SK-N-SH treated with all-trans-retinoic acid at 6 μM for 48 hours (cell line): Measurements from ENCODE around the gene TRAPPC6A.

Experiments
- ATAC-seq: fragments of 200-7000 bp; cut with Tn5 transposase; 3 replicates; pipeline ENCODE4 v1.9.1; 2020; ENCODE audit warnings: mild to moderate bottlenecking, moderate library complexity
- ARNTL ChIP-seq: fragments of 450-650 bp; formaldehyde crosslinking; IDR thresholded peaks from 2 replicates; pipeline ENCODE4 v1.5.0; 2020; ENCODE audit warnings: low read depth, mild to moderate bottlenecking, moderate library complexity, borderline replicate concordance
- BACH2 ChIP-seq: fragments of 250-450 bp; sonication (Bioruptor Pico); IDR thresholded peaks from 2 replicates; pipeline ENCODE4 v1.9.0; 2021; ENCODE audit warnings: mild to moderate bottlenecking, borderline replicate concordance
- CSDC2 ChIP-seq: fragments of 250-450 bp; sonication (Bioruptor Pico); IDR thresholded peaks from 2 replicates; pipeline ENCODE4 v1.5.0; 2020; ENCODE audit warnings: mild to moderate bottlenecking, moderate library complexity
- ESRRG ChIP-seq: fragments of 250-450 bp; sonication (Bioruptor Pico); IDR thresholded peaks from 2 replicates; pipeline ENCODE4 v1.6.1; 2021; ENCODE audit warnings: mild to moderate bottlenecking
- GLIS3 ChIP-seq: fragments of 250-450 bp; sonication (Bioruptor Pico); IDR thresholded peaks from 2 replicates; pipeline ENCODE4 v1.5.0; 2020; ENCODE audit warnings: mild to moderate bottlenecking, moderate library complexity
- ISL1 ChIP-seq: fragments of 250-450 bp; sonication (Bioruptor Pico); IDR thresholded peaks from 2 replicates; pipeline ENCODE4 v2.1.2; 2022; ENCODE audit warnings: mild to moderate bottlenecking, moderate library complexity
- OSR1 ChIP-seq: fragments of 250-450 bp; sonication (Bioruptor Pico); IDR thresholded peaks from 2 replicates; pipeline ENCODE4 v1.8.0; 2022; ENCODE audit warnings: moderate library complexity, mild to moderate bottlenecking, inconsistent platforms
- PPARA ChIP-seq: fragments of 250-450 bp; sonication (Bioruptor Pico); IDR thresholded peaks from 2 replicates; pipeline ENCODE4 v1.5.0; 2020; ENCODE audit warnings: mild to moderate bottlenecking, borderline replicate concordance
- RARB ChIP-seq: fragments of 250-450 bp; sonication (Bioruptor Pico); IDR thresholded peaks from 2 replicates; pipeline ENCODE4 v1.8.0; 2021; ENCODE audit warnings: mild to moderate bottlenecking, moderate library complexity
- SNAI2 ChIP-seq: fragments of 250-450 bp; sonication (Bioruptor Pico); IDR thresholded peaks from 2 replicates; pipeline ENCODE4 v1.5.0; 2020; ENCODE audit warnings: mild to moderate bottlenecking, moderate library complexity
- TCF4 ChIP-seq: fragments of 250-450 bp; sonication (Bioruptor Pico); IDR thresholded peaks from 2 replicates; pipeline ENCODE4 v1.8.0; 2021; ENCODE audit warnings: mild to moderate bottlenecking, moderate library complexity, borderline replicate concordance
- TOX ChIP-seq: fragments of 250-450 bp; sonication (Bioruptor Pico); IDR thresholded peaks from 2 replicates; pipeline ENCODE4 v1.8.0; 2021; ENCODE audit warnings: mild to moderate bottlenecking, moderate library complexity, borderline replicate concordance
- ZC3H10 ChIP-seq: fragments of 250-450 bp; sonication (Bioruptor Pico); IDR thresholded peaks from 2 replicates; pipeline ENCODE4 v1.5.1; 2021; ENCODE audit warnings: mild to moderate bottlenecking, moderate library complexity
- ZFP3 ChIP-seq: fragments of 250-450 bp; sonication (Bioruptor Pico); IDR thresholded peaks from 2 replicates; pipeline ENCODE4 v1.5.0; 2020; ENCODE audit warnings: mild to moderate bottlenecking, moderate library complexity
- ZFP30 ChIP-seq: fragments of 450-650 bp; formaldehyde crosslinking; IDR thresholded peaks from 2 replicates; pipeline ENCODE4 v1.5.0; 2022; ENCODE audit warnings: mild to moderate bottlenecking, moderate library complexity
- ZNF565 ChIP-seq: fragments of 450-650 bp; formaldehyde crosslinking; conservative IDR thresholded peaks from 2 replicates; pipeline ENCODE4 v1.5.0; 2020; ENCODE audit warnings: low read depth, mild to moderate bottlenecking, moderate library complexity
- ZNF70 ChIP-seq: fragments of 450-650 bp; formaldehyde crosslinking; IDR thresholded peaks from 2 replicates; pipeline ENCODE4 v1.5.0; 2020; ENCODE audit warnings: mild to moderate bottlenecking, moderate library complexity
- ZNF8 ChIP-seq: fragments of 450-650 bp; formaldehyde crosslinking; IDR thresholded peaks from 2 replicates; pipeline ENCODE4 v1.5.0; 2020; ENCODE audit warnings: mild to moderate bottlenecking, moderate library complexity
- TF ChIP-seq, protein P1 (sequence below): fragments of 250-450 bp; sonication (Bioruptor Pico); IDR thresholded peaks from 2 replicates; pipeline ENCODE4 v1.5.1; 2021; ENCODE audit warnings: mild to moderate bottlenecking, moderate library complexity
- TF ChIP-seq, protein P2 (sequence below): fragments of 250-450 bp; sonication (Bioruptor Pico); IDR thresholded peaks from 2 replicates; pipeline ENCODE4 v1.5.1; 2020; ENCODE audit warnings: low read depth, mild to moderate bottlenecking, moderate library complexity
- TF ChIP-seq, protein P3 (sequence below): fragments of 250-450 bp; sonication (Bioruptor Pico); IDR thresholded peaks from 2 replicates; pipeline ENCODE4 v1.8.0; 2021; ENCODE audit warnings: low read depth, mild to moderate bottlenecking, moderate library complexity, borderline replicate concordance
- TF ChIP-seq, protein P4 (sequence below): fragments of 250-450 bp; sonication (Bioruptor Pico); IDR thresholded peaks from 2 replicates; pipeline ENCODE4 v1.8.0; 2020; ENCODE audit warnings: mild to moderate bottlenecking, moderate library complexity, borderline replicate concordance
- TF ChIP-seq, protein P5 (sequence below): fragments of 250-450 bp; sonication (Bioruptor Pico); IDR thresholded peaks from 2 replicates; pipeline ENCODE4 v1.5.0; 2020; ENCODE audit warnings: mild to moderate bottlenecking, moderate library complexity

Gene TRAPPC6A

DNA sequence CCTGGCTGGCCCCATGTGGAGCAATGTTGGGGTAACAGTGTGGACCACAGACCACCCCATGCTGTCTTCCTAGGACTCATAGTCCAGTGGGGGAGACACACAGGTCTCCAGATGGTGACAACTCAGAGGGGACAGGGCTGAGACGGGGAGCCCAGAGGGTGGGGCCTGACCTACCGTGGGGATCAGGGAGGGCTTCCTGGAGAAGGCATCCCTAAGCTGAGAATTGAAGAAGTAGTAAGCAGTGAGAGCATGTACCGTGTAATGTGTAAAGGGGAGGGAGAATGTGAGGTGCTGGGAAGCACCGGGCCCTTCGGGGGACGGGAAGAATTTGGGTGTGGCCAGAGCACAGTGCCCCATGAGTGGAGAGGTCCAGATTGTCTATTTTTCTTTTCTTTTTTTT, 54.0 kb downstream of the TRAPPC6A start:
- no peak for ATAC-seq
- no peak for TF ChIP-seq ISL1 (CRISPR knock-in tag)
- no peak for TF ChIP-seq PPARA (CRISPR knock-in tag)
- TF ChIP-seq BACH2 (CRISPR knock-in tag): no peak
- TF ChIP-seq ZNF70 (CRISPR knock-in tag): no peak
- TF ChIP-seq GLIS3 (CRISPR knock-in tag): no peak
- no peak for TF ChIP-seq RARB (CRISPR knock-in tag)

DNA sequence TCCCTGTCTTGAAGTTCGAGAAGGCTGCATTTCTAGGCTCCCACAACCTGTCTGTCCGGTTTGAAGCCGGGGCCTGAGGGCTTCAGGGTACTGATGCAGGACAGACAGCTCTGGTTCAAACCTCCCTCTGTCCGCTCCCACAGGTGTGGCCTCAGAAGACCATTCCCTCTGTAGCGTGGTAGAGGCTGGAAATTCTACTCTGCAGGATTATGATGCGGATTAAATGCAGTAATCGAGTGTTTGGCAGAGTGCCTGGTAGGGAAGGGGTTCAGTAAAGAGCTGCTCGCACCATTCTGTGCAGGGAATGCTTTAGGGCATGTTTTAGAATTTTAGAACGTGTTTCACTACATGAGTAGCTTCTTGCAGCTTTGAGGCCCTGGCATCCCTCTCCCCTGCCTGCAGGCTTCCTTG, 54.6 kb downstream of the TRAPPC6A start:
- no peak for ATAC-seq
- TF ChIP-seq TOX (no peak), ZNF8 (CRISPR knock-in tag) (no peak), ZFP30 (CRISPR knock-in tag) (no peak), ZNF565 (no peak), ZFP3 (CRISPR knock-in tag) (no peak), ESRRG (CRISPR knock-in tag) (no peak), CSDC2 (CRISPR knock-in tag) (no peak), ARNTL (CRISPR knock-in tag) (no peak)
- TF ChIP-seq, protein P1, sequence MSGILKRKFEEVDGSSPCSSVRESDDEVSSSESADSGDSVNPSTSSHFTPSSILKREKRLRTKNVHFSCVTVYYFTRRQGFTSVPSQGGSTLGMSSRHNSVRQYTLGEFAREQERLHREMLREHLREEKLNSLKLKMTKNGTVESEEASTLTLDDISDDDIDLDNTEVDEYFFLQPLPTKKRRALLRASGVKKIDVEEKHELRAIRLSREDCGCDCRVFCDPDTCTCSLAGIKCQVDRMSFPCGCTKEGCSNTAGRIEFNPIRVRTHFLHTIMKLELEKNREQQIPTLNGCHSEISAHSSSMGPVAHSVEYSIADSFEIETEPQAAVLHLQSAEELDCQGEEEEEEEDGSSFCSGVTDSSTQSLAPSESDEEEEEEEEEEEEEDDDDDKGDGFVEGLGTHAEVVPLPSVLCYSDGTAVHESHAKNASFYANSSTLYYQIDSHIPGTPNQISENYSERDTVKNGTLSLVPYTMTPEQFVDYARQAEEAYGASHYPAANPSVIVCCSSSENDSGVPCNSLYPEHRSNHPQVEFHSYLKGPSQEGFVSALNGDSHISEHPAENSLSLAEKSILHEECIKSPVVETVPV (CRISPR knock-in tag): no peak

DNA sequence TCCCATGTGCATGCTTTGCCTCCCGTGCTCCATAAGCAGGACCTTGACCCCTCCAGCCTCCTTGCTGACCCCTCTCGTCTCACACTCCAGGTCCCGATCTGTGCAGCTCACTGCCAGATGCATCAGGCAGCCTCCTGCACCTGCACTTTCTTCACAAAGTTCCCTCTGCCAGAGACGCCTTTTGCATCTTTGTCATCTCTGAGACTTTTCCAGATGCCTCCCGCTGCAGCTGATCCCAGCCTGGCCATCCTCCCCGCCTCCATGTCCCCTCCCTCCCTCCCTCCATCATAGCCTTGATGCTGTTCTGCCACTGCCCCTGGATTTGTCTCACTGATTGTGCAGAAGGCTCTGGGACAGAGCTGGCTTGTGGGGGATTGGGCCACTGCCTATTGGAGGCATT, 55.2 kb downstream of the TRAPPC6A start:
- TF ChIP-seq GLIS3 (CRISPR knock-in tag) (no peak), ESRRG (CRISPR knock-in tag) (no peak), ZC3H10 (CRISPR knock-in tag) (no peak), TCF4 (no peak), ZNF8 (CRISPR knock-in tag) (no peak), SNAI2 (no peak), ARNTL (CRISPR knock-in tag) (no peak), ZFP3 (CRISPR knock-in tag) (no peak), TOX (no peak), OSR1 (CRISPR knock-in tag) (no peak), ISL1 (CRISPR knock-in tag) (no peak), BACH2 (CRISPR knock-in tag) (no peak)
- TF ChIP-seq, protein P2, sequence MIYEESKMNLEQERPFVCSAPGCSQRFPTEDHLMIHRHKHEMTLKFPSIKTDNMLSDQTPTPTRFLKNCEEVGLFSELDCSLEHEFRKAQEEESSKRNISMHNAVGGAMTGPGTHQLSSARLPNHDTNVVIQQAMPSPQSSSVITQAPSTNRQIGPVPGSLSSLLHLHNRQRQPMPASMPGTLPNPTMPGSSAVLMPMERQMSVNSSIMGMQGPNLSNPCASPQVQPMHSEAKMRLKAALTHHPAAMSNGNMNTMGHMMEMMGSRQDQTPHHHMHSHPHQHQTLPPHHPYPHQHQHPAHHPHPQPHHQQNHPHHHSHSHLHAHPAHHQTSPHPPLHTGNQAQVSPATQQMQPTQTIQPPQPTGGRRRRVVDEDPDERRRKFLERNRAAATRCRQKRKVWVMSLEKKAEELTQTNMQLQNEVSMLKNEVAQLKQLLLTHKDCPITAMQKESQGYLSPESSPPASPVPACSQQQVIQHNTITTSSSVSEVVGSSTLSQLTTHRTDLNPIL (CRISPR knock-in tag): no peak
- TF ChIP-seq, protein P3, sequence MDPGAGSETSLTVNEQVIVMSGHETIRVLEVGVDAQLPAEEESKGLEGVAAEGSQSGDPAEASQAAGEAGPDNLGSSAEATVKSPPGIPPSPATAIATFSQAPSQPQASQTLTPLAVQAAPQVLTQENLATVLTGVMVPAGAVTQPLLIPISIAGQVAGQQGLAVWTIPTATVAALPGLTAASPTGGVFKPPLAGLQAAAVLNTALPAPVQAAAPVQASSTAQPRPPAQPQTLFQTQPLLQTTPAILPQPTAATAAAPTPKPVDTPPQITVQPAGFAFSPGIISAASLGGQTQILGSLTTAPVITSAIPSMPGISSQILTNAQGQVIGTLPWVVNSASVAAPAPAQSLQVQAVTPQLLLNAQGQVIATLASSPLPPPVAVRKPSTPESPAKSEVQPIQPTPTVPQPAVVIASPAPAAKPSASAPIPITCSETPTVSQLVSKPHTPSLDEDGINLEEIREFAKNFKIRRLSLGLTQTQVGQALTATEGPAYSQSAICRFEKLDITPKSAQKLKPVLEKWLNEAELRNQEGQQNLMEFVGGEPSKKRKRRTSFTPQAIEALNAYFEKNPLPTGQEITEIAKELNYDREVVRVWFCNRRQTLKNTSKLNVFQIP: no peak
- TF ChIP-seq, protein P4, sequence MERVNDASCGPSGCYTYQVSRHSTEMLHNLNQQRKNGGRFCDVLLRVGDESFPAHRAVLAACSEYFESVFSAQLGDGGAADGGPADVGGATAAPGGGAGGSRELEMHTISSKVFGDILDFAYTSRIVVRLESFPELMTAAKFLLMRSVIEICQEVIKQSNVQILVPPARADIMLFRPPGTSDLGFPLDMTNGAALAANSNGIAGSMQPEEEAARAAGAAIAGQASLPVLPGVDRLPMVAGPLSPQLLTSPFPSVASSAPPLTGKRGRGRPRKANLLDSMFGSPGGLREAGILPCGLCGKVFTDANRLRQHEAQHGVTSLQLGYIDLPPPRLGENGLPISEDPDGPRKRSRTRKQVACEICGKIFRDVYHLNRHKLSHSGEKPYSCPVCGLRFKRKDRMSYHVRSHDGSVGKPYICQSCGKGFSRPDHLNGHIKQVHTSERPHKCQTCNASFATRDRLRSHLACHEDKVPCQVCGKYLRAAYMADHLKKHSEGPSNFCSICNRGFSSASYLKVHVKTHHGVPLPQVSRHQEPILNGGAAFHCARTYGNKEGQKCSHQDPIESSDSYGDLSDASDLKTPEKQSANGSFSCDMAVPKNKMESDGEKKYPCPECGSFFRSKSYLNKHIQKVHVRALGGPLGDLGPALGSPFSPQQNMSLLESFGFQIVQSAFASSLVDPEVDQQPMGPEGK (CRISPR knock-in tag): no peak
- TF ChIP-seq, all 23 proteins: peak for 0
- ATAC-seq: no peak

DNA sequence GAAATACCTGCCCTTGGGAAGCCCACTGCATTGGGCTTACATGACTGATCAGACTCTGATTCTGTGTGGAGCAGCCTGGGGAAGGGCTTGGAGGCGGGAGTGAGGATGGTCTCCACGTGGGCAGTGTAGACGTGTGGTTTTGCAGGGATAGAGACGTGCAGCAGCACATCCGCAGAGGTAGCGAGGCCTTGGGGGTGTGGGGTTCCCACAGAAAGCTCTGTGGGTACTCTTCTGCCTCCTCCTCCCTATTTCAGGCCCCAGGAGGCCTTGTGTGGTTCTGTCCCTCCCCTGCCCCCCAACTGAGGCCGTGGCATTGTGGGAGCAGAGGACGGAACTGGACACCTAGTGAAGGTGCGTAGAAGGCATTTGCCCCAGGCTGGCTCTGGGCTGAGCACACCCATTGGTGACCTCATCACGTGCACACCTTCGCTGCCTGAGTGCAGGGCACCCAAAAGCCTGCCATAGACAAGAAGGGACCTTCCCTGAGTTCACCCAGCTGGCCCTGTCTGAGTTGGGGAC, 56.2 kb downstream of the TRAPPC6A start:
- TF ChIP-seq, protein P3: no peak
- no peak for TF ChIP-seq ZNF70 (CRISPR knock-in tag)
- no peak for TF ChIP-seq ESRRG (CRISPR knock-in tag)
- no peak for TF ChIP-seq SNAI2
- no peak for TF ChIP-seq ZNF8 (CRISPR knock-in tag)
- no peak for TF ChIP-seq GLIS3 (CRISPR knock-in tag)
- no peak for TF ChIP-seq ISL1 (CRISPR knock-in tag)
- TF ChIP-seq ZNF565: no peak
- TF ChIP-seq ARNTL (CRISPR knock-in tag): no peak
- TF ChIP-seq, protein P5, sequence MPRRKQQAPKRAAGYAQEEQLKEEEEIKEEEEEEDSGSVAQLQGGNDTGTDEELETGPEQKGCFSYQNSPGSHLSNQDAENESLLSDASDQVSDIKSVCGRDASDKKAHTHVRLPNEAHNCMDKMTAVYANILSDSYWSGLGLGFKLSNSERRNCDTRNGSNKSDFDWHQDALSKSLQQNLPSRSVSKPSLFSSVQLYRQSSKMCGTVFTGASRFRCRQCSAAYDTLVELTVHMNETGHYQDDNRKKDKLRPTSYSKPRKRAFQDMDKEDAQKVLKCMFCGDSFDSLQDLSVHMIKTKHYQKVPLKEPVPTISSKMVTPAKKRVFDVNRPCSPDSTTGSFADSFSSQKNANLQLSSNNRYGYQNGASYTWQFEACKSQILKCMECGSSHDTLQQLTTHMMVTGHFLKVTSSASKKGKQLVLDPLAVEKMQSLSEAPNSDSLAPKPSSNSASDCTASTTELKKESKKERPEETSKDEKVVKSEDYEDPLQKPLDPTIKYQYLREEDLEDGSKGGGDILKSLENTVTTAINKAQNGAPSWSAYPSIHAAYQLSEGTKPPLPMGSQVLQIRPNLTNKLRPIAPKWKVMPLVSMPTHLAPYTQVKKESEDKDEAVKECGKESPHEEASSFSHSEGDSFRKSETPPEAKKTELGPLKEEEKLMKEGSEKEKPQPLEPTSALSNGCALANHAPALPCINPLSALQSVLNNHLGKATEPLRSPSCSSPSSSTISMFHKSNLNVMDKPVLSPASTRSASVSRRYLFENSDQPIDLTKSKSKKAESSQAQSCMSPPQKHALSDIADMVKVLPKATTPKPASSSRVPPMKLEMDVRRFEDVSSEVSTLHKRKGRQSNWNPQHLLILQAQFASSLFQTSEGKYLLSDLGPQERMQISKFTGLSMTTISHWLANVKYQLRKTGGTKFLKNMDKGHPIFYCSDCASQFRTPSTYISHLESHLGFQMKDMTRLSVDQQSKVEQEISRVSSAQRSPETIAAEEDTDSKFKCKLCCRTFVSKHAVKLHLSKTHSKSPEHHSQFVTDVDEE: no peak
- TF ChIP-seq, all 23 proteins: peak for 0
- no peak for ATAC-seq
